Kidney (tissue), 14 donors: ENCODE results near the gene UGT1A5. TPM values are rescaled to one million over a fixed set of nuclear protein-coding genes. Genes with fewer than 3 reads are reported as not detected.

Experiments used
- DNase-seq, 5 donors: peaks; one replicate each; pipeline ENCODE4 v3.0.0-alpha.2; 2013 to 2020
- FAIRE-seq: peaks from 2 replicates; lab custom pipeline; 2012; peaks lifted over from hg19 to GRCh38; lab: Jason Lieb, UNC
- H3K27ac ChIP-seq, 2 donors: one replicate each; pipeline ENCODE4 v1.7.0; 2013; ENCODE audit warnings: low read depth in 2 of 2, low read length in 2 of 2, inconsistent platforms in 1 of 2
- H3K27me3 ChIP-seq: one replicate; pipeline ENCODE4 v1.7.1; 2013; ENCODE audit warnings: low read length, inconsistent platforms; ENCODE audit not compliant: control insufficient read depth, insufficient read depth
- H3K36me3 ChIP-seq, 3 donors: one replicate each; pipeline versions ENCODE4 v1.7.0 to v1.7.1; 2013; ENCODE audit warnings: low read length in 3 of 3, control low read depth in 1 of 3, inconsistent platforms in 1 of 3; ENCODE audit not compliant: insufficient read depth in 3 of 3, control insufficient read depth in 2 of 3
- H3K4me1 ChIP-seq, 3 donors: one replicate each; pipeline versions ENCODE4 v1.7.0 to v1.7.1; 2013; ENCODE audit warnings: low read length in 3 of 3, inconsistent platforms in 1 of 3, low read depth in 1 of 3; ENCODE audit not compliant: control insufficient read depth in 2 of 3, insufficient read depth in 2 of 3
- H3K4me3 ChIP-seq, 3 donors: one replicate each; pipeline versions ENCODE4 v1.7.0 to v1.8.1; 2013; ENCODE audit warnings: low read length in 3 of 3, control low read depth in 1 of 3, inconsistent platforms in 1 of 3
- H3K9ac ChIP-seq, 3 donors: one replicate each; pipeline versions ENCODE4 v1.7.0 to v1.7.1; 2013; ENCODE audit warnings: low read length in 3 of 3, control low read depth in 1 of 3, inconsistent platforms in 1 of 3
- H3K9me3 ChIP-seq, 3 donors: one replicate each; pipeline versions ENCODE4 v1.7.0 to v1.7.1; 2013; ENCODE audit warnings: low read length in 3 of 3, control low read depth in 1 of 3, inconsistent platforms in 1 of 3; ENCODE audit not compliant: control insufficient read depth in 2 of 3, insufficient read depth in 1 of 3
- intact Hi-C: fragments of 100-400 bp; cut with DNase I; formaldehyde crosslinking; loops from one replicate; pipeline ENCODE4 v1.11.1; 2022
- polyA plus RNA-seq: library from polyadenylated mRNA; stranded (reverse); fragments of 350-450 nt; fragmentation: Illumina TruSeq; extraction: RNeasy Lipid Tissue Mini Kit (QIAGEN cat#74804); gene quantifications from one replicate; pipeline ENCODE4 v1.2.3, GENCODE V29; 2014; ENCODE audit warnings: low read depth, low replicate concordance; ENCODE audit not compliant: insufficient read depth
- total RNA-seq: library from RNA; stranded (reverse); fragmentation: NEBNext Ultra II Directional; extraction: Animal tissue kit (Norgen Biotek cat#: 25700); gene quantifications from one replicate; pipeline ENCODE4 v1.2.1, GENCODE V29; 2021
- TF ChIP-seq, protein P1 (sequence below): IDR thresholded peaks from 3 replicates; pipeline ENCODE4 v1.5.1; 2012; ENCODE audit warnings: mild to moderate bottlenecking, moderate library complexity, borderline replicate concordance; ENCODE audit not compliant: insufficient read depth; ENCODE audit errors: extremely low read depth
- donor health status: control.
- donor health status: control.
- donor health status: control.
- donor health status: control.
- donor health status: control.
- donor health status: DM: yes; HTN: yes; CAD: no.
- donor health status: Normal renal cell carcinoma (clear cell type).

UGT1A5 gene
- total and polyA plus RNA-seq, 2 donors from 2014 or later = 2.1 TPM; not detected in 1

DNA sequence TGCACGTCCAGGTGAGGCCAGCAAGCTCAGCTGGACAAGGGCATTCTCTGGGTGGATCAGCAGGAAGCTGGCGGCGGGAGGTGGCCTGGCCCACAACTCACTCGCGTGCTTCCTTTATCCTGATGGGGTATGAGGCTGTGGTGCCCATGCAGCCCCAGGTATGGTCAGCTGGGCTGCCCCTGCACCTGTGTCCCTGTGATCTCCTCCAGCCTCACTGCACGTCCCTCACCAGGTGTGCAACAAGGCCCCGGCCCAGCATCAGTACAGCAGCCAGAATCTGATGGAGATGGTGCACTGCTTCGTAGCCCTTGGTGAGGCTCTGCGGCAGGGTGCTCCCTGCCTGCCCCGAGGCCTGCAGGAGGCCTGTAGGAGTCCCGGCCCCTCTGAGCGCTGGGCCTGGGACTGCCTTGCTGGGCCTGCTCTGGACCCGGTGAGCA is 83.0 kb downstream of the UGT1A5 start:
- H3K9me3 ChIP-seq = no peaks in the 10 kb centered on the region
- H3K9ac ChIP-seq = no peak overlapping the region
- intact Hi-C loops = no loop called here
- H3K27me3 ChIP-seq = no peaks in the 10 kb centered on the region
- TF ChIP-seq, protein P1, sequence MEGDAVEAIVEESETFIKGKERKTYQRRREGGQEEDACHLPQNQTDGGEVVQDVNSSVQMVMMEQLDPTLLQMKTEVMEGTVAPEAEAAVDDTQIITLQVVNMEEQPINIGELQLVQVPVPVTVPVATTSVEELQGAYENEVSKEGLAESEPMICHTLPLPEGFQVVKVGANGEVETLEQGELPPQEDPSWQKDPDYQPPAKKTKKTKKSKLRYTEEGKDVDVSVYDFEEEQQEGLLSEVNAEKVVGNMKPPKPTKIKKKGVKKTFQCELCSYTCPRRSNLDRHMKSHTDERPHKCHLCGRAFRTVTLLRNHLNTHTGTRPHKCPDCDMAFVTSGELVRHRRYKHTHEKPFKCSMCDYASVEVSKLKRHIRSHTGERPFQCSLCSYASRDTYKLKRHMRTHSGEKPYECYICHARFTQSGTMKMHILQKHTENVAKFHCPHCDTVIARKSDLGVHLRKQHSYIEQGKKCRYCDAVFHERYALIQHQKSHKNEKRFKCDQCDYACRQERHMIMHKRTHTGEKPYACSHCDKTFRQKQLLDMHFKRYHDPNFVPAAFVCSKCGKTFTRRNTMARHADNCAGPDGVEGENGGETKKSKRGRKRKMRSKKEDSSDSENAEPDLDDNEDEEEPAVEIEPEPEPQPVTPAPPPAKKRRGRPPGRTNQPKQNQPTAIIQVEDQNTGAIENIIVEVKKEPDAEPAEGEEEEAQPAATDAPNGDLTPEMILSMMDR = no peak
- no peak overlapping the region for H3K4me3 ChIP-seq
- DNase-seq = peak in 1 of 5 donors; percentile 38
- H3K36me3 ChIP-seq = no peaks in the 10 kb centered on the region
- no peak for FAIRE-seq
- no peak overlapping the region for H3K27ac ChIP-seq
- H3K4me1 ChIP-seq = no peaks in the 10 kb centered on the region

DNA sequence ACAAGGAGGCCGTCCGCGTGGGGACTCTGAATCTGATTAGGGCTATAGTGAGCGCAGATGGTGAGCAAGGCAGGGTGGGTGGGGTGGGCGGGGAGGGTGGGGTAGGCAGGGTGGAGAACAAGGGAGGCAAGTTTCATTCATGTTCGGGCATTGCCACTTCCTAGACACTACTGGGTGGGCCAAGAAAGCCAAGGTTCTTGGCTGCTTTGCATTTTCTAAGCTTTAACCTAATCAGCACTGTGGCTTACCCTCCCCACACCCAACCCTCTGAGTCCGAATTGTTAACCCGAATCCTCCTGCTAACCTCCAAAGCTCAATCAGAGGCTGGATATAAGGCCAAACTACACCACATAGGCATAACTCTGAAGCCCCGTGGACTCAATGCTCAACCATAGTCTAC is 83.5 kb downstream of the UGT1A5 start:
- intact Hi-C loops = no loop called here
- Histone ChIP-seq H3K9me3 (no peaks in the 10 kb centered on the region), H3K36me3 (no peaks in the 10 kb centered on the region), H3K4me1 (no peaks in the 10 kb centered on the region), H3K27me3 (no peaks in the 10 kb centered on the region), H3K9ac (no peak overlapping the region), H3K27ac (no peak overlapping the region), H3K4me3 (no peak overlapping the region)
- no peak for FAIRE-seq
- DNase-seq = no peak
- TF ChIP-seq, protein P1 = no peak

- intact Hi-C loops = no loop called here
- H3K27me3 ChIP-seq = no peaks in the 10 kb centered on the region
- H3K4me3 ChIP-seq = no peak overlapping the region
- H3K27ac ChIP-seq = no peak overlapping the region
- H3K9ac ChIP-seq = no peak overlapping the region
- no peaks in the 10 kb centered on the region for H3K4me1 ChIP-seq
- TF ChIP-seq, protein P1 = no peak
- no peak for FAIRE-seq
- peak in 1 of 5 donors; percentile 46 for DNase-seq
- no peaks in the 10 kb centered on the region for H3K9me3 ChIP-seq
- no peaks in the 10 kb centered on the region for H3K36me3 ChIP-seq
These were observed 85.8 kb downstream of the UGT1A5 start for GRCh38 chr2:233798335-233799086.
